HG03565 (cell line): ENCODE measurements around the gene SYNGR3.
"Not testable (repeated sequence)": the region's sequence is repeated elsewhere in the genome, so short reads cannot be mapped to it uniquely, and the experiment has no call there.

ENCODE experiments used
- ATAC-seq: cut with Tn5 transposase; IDR thresholded peaks from one replicate; pipeline ENCODE4 v1.9.1; 2021; ENCODE audit warnings: mild to moderate bottlenecking, moderate library complexity; ENCODE audit not compliant: unreplicated experiment

The SYNGR3 gene

DNA sequence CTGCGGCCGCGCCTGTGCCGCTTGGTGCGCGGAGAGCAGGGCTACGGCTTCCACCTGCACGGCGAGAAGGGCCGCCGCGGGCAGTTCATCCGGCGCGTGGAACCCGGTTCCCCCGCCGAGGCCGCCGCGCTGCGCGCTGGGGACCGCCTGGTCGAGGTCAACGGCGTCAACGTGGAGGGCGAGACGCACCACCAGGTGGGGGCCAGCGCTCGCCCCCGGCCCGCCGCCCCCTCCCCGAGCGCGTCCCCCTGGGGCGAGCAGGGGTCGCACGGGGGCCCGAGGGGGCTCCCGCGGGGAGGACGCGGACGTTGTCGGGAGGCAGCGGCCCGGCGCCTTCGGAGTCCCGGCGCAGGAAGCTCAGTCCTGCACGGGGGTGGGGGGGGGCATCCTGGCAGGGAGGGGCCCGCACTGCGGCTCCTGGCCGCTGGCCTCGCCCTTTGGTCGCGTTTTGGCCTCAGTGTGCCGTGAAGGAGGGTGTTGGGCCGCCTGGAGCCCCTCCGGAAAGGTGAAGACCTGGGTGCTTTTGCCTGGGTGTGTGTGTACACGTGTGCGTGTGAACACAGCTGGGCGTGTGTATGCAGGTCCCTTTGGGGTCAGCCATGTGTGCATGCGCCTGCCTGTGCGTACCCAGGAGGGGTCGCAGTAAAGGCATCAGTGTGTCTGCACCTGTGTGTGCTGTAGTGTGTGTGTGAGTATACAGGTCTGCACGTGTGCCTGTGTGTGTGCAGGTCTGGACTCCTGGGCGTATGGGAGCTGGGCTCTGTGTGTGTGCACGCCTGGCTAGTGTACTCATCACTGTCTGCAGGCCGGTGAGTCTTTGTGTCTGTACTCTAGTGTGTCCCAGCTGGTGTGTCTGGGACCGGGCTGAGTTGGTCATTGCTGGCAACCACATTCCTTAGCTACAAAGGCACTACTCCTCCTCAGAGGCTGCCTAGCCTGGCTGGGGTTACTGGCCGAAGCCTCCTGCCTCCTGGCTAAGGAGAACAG is 37.5 kb downstream of the SYNGR3 start:
- ATAC-seq = no peak

DNA sequence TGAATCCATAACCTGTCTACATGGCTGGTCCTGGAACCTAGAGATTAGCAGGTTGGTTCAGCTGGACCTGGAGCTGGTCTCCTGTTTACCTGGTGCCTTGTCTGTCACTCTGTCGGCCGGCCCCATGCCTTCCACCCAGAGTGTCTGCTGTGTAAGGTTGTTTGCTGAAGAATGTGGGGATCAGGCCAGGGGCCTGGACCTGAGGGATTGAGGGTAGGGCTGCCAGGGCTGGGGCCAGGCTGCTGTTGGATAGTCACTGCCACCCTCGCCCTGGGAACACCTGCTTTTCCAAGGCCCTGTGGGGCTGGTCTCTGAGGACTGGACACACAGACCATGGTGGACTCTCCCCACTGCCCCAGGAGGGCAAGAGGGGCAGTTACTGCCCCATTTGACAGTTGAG is 38.4 kb downstream of the SYNGR3 start:
- no peak for ATAC-seq

GRCh38 chr16:2028620-2029220 is 39.0 kb downstream of the SYNGR3 start:
- ATAC-seq = no peak

GRCh38 chr16:2029350-2029749 is 39.6 kb downstream of the SYNGR3 start:
- ATAC-seq = no peak

GRCh38 chr16:2030036-2030435 is 40.3 kb downstream of the SYNGR3 start:
- no peak for ATAC-seq

GRCh38 chr16:2031081-2031577 is 41.4 kb downstream of the SYNGR3 start:
- ATAC-seq = no peak

DNA sequence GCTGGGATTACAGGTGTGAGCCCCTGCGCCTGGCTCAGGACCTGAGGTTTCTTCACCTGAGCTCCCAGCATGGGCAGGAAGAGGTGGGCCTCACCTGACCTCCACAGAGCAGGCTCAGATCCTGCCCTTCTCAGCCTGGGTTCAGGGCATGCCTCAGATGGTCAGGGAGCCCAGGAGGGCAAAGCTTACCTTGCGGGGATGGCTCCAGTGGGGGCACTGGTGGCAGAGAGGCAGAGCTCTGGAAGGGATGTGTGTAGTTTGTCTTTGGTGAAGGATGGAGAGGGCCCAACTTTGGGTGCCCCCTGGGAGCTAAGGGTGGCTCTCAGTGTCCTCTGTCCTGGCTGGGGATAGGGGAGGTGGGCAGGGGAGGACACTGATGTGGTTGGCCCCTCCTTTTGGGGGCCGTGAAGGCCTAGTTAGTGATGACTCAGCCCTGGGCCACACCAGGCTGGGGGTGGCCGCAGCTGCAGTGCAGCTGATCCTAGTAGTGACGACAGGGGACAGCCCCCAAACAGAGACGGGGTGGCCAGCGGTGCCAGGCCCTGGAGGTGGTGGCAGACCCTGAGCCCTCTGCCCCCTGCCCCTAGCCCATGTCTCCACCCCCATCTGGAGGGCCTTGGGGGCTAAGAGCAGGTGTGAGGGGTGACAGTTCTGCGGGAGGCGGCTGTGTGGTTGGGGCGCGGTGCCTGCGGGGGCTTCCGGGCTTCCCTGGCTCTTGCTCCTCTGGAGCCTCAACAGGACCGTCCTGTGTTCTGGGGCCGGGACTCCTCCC is 42.7 kb downstream of the SYNGR3 start:
- no peak for ATAC-seq

DNA sequence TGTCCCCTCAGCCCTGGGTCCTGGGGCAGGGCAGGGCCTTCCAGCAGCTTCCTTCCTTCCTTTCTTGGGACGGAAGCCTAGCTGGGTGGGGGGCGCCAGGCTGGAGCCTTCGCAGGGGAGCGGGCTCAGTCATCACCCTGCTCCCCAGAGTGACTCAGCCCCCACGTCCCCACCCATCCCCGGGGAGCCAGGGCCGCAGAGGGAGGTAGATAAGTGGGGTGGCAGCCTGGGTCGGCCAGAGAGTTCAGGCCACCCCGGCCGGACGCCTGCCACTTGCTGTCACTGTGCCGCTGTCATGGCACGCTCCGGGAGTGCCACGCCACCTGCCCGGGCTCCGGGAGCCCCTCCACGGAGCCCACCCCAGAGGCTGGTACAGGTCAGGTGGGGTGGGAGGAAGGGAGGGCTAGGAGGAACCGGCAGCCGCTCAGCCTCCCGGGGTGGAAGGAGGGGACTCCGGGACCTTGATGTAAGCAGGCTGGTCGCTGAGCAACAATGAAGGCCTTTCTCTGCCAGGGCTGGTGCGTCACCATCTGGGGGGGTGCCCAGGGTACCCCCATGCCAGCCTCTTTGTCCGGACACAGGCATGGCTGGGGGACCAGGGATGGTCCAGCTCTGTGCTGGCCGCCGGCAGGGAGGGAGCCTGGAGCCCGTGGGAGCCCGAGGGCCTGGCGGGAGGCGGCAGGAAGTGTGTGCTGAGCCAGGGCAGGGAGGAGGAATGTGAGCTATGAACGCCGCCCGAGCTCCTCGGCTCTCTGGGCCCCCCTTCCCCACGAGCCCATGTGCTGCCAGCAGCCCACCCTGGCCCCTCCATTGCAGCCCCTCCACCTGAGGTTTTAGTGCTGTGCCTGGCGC is 43.5 kb downstream of the SYNGR3 start:
- ATAC-seq = no peak

- ATAC-seq = not testable (repeated sequence)
Observed at GRCh38 chr16:2033909-2034695, 44.3 kb downstream of the SYNGR3 start.

DNA sequence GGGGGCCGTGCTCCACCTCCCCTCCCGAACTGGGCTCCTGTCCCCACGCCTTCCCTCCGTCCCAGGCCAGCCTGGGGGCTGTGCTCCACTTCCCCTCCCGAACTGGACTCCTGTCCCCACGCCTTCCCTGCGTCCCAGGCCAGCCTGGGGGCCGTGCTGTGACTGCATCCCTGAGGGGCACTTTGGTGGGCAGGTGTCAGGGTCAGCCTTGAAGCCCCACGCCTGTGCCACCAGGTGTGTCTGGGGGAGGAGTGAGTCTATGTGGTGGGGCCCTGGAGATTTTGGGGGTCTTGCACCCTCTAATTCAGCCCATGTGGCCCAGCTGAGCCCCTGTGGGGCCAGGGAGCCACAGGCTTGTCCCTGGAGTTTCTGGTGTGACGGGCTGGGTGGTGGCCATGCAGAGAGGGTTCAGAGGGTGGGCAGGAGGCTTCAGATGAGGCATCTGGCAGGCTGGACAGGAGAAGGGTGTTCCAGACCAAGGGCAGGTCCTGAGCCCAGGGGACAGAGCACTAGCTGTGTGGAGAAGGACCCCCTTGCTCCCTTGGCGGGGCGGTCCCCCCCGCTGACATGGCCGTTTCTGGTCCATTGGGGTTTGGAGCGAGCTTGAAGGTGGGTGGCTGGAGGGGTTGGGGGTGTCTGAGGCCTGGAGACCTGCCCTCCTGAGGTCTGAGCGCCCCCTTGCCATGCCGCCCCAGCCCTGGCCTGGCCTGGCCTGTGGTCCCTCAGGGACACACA is 45.1 kb downstream of the SYNGR3 start:
- no peak for ATAC-seq

GRCh38 chr16:2035431-2036199 is 45.8 kb downstream of the SYNGR3 start:
- no peak for ATAC-seq

DNA sequence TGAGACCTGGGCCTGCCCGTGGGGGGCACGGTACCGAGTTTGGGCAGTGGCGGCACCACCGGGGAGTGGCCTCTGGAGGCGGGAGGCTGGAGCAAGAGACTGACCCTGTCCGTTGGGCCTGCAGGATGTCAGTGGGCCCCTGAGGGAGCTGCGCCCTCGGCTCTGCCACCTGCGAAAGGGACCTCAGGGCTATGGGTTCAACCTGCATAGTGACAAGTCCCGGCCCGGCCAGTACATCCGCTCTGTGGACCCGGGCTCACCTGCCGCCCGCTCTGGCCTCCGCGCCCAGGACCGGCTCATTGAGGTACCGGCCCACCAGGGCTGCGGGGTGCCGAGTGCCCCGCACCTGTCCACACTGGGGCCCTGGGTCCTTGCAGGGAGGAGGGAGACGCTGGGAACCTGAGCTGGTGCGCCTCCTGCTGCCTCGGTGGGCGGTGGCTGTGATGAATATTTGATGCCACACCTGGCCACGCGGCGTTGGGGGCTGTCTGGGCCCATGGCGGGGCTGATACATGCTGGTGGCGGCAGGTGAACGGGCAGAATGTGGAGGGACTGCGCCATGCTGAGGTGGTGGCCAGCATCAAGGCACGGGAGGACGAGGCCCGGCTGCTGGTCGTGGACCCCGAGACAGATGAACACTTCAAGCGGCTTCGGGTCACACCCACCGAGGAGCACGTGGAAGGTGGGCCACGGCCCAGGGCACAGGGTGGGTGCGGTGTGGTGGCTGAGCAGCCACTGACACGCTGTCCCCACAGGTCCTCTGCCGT is 46.6 kb downstream of the SYNGR3 start:
- ATAC-seq = no peak

DNA sequence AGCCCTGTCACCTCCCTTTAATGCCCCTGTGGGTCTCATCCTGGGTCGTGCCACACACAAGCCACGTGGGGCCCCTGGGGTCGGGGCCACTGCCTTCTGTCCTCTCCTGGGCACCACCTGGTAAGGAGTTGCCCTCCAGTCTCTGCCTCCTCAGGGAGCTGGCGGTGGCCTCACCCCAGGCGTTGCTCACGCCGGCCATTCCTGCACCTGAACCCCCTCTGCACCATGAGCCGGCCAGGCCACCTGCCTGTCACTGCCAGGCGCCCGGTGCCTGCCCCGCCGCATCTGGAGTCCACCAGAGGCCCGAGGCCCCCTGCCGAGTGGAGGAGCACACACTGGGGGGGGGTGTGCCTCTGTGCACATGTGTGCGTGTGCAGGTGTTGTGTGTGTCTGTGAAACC is 47.3 kb downstream of the SYNGR3 start:
- ATAC-seq = no peak

- ATAC-seq = no peak
Observed at GRCh38 chr16:2037647-2038381, 48.0 kb downstream of the SYNGR3 start.

DNA sequence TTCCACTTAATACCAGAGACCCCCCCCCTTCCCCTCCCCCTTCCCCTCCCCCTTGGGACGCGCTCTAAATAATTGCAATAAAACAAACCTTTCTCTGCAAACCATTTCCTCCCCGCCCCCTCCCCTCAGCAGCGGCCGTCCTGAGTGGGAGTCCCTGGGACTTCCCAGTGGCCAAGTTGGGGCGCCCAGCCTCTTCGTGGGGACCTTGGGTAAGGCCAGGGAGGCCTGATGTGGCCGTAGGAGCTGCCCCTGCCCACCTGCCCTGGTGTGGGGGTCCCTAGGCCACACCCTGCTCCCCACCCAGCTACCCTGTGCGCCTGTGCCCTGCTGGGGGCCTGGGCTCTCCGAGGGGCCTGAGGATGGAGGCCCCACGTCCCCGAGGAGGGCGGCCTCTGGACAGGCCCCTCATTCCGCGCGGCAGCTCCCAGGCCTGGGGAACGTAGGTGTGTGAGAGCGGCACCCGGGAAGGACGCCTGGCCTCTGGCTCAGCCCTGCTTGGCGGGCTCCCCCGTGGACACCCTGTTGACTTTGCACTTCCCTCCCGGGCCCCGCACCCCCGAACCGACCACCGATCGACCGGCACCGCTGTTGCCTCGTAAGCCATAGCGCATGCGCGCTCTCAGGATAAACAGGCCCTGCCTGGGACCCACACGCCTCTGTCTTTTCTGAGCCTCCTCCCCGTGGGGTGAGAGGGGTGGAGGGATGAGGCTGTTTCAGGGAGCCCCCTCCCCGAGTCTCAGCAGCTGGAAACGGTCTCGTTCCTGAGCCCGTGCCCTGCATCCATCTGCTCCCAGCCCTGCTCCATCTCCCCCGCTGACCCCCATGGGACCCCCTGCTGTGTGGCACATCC is 48.8 kb downstream of the SYNGR3 start:
- no peak for ATAC-seq
